ENCODE results near the gene ANAPC7.
A peak's percentile ranks its signal among the peaks of the same experiment; 100 is the strongest.
"Not testable (repeated sequence)": the region's sequence is repeated elsewhere in the genome, so short reads cannot be mapped to it uniquely, and the experiment has no call there.

Gene ANAPC7

GRCh38 chr12:110403146-110403975, at the start of gene ANAPC7:
Gene ANAPC7, minus strand, starts transcription at chr12:110403708. Its CDS starts 81 bp downstream, at chr12:110403627.
- Mint-ChIP-seq H3K36me3 (peaks cover 2% of the 10 kb centered on the region), H3K27ac (peak within 1 kb of the TSS; percentile 98), H3K4me1 (peaks cover 6% of the 10 kb centered on the region), H3K27me3 (no peaks in the 10 kb centered on the region), H3K4me3 (peak within 1 kb of the TSS; percentile 99), H3K9me3 (no peaks in the 10 kb centered on the region)
- peak; percentile 89 for ATAC-seq (ENCODE audit: low read depth)
- DNase-seq (ENCODE audit: low spot score in 2 of 2) = peak; percentile 80 to 84

GRCh38 chr12:110451263-110451662, 47.8 kb upstream of the ANAPC7 start:
- Mint-ChIP-seq H3K4me3 (peak overlapping the region; percentile 99), H3K27ac (peak overlapping the region; percentile 98), H3K9me3 (no peaks in the 10 kb centered on the region), H3K27me3 (no peaks in the 10 kb centered on the region), H3K36me3 (peaks cover 13% of the 10 kb centered on the region), H3K4me1 (peaks cover 23% of the 10 kb centered on the region)
- ATAC-seq (ENCODE audit: low read depth) = no peak
- no peak for DNase-seq (ENCODE audit: low spot score in 2 of 2)

- Mint-ChIP-seq H3K9me3 (no peaks in the 10 kb centered on the region), H3K36me3 (peaks cover 18% of the 10 kb centered on the region)
- DNase-seq (ENCODE audit: low spot score in 2 of 2) = peak; percentile 92 to 95
Observed at GRCh38 chr12:110449799-110450497, 46.4 kb upstream of the ANAPC7 start, which contains the start of gene ARPC3. Gene ARPC3, minus strand, starts transcription at chr12:110450337. Its CDS starts 77 bp downstream, at chr12:110450260.

GRCh38 chr12:110444455-110444854, 40.9 kb upstream of the ANAPC7 start:
- no peak for ATAC-seq (ENCODE audit: low read depth)
- H3K36me3 Mint-ChIP-seq = peaks cover 22% of the 10 kb centered on the region
- no peaks in the 10 kb centered on the region for H3K9me3 Mint-ChIP-seq
- H3K4me1 Mint-ChIP-seq = peaks cover 23% of the 10 kb centered on the region
- no peak overlapping the region for H3K4me3 Mint-ChIP-seq
- no peaks in the 10 kb centered on the region for H3K27me3 Mint-ChIP-seq
- DNase-seq (ENCODE audit: low spot score in 2 of 2) = no peak
- H3K27ac Mint-ChIP-seq = no peak overlapping the region

More at GRCh38 chr12:110449799-110450497, 46.4 kb upstream of the ANAPC7 start, which contains the start of gene ARPC3:
- H3K4me3 Mint-ChIP-seq = peak within 1 kb of the TSS; percentile 99
- H3K4me1 Mint-ChIP-seq = peaks cover 24% of the 10 kb centered on the region
- ATAC-seq (ENCODE audit: low read depth) = peak; percentile 88
- H3K27ac Mint-ChIP-seq = peak within 1 kb of the TSS; percentile 98
- H3K27me3 Mint-ChIP-seq = no peaks in the 10 kb centered on the region

- Mint-ChIP-seq H3K4me1 (no peaks in the 10 kb centered on the region), H3K9me3 (no peaks in the 10 kb centered on the region), H3K4me3 (no peak overlapping the region), H3K27ac (no peak overlapping the region), H3K36me3 (peaks cover 19% of the 10 kb centered on the region), H3K27me3 (no peaks in the 10 kb centered on the region)
- no peak for DNase-seq (ENCODE audit: low spot score in 2 of 2)
- no peak for ATAC-seq (ENCODE audit: low read depth)
Observed at GRCh38 chr12:110436231-110436630, 32.7 kb upstream of the ANAPC7 start.

- no peak overlapping the region for H3K4me3 Mint-ChIP-seq
- ATAC-seq (ENCODE audit: low read depth) = no peak
- peaks cover 13% of the 10 kb centered on the region for H3K36me3 Mint-ChIP-seq
- DNase-seq (ENCODE audit: low spot score in 2 of 2) = no peak
- H3K27ac Mint-ChIP-seq = no peak overlapping the region
- H3K9me3 Mint-ChIP-seq = no peaks in the 10 kb centered on the region
- H3K4me1 Mint-ChIP-seq = peaks cover 2% of the 10 kb centered on the region
- peaks cover 2% of the 10 kb centered on the region for H3K27me3 Mint-ChIP-seq
Observed at GRCh38 chr12:110431957-110432587, 28.6 kb upstream of the ANAPC7 start.

GRCh38 chr12:110429676-110430075, 26.2 kb upstream of the ANAPC7 start:
- H3K9me3 Mint-ChIP-seq; H3K27me3 Mint-ChIP-seq; H3K4me1 Mint-ChIP-seq; H3K36me3 Mint-ChIP-seq; ATAC-seq (ENCODE audit: low read depth); DNase-seq (ENCODE audit: low spot score in 2 of 2); H3K4me3 Mint-ChIP-seq; H3K27ac Mint-ChIP-seq: not testable (repeated sequence)

GRCh38 chr12:110426406-110426805, 22.9 kb upstream of the ANAPC7 start:
- Mint-ChIP-seq H3K27me3 (peaks cover 4% of the 10 kb centered on the region), H3K4me1 (peaks cover 4% of the 10 kb centered on the region), H3K36me3 (no peaks in the 10 kb centered on the region), H3K4me3 (no peak overlapping the region), H3K9me3 (no peaks in the 10 kb centered on the region), H3K27ac (no peak overlapping the region)
- ATAC-seq (ENCODE audit: low read depth) = no peak
- DNase-seq (ENCODE audit: low spot score in 2 of 2) = no peak

- H3K4me1 Mint-ChIP-seq = peaks cover 2% of the 10 kb centered on the region
- peaks cover 7% of the 10 kb centered on the region for H3K27me3 Mint-ChIP-seq
- ATAC-seq (ENCODE audit: low read depth) = no peak
- DNase-seq (ENCODE audit: low spot score in 2 of 2) = no peak
- peaks cover 1% of the 10 kb centered on the region for H3K36me3 Mint-ChIP-seq
- no peaks in the 10 kb centered on the region for H3K9me3 Mint-ChIP-seq
- no peak overlapping the region for H3K27ac Mint-ChIP-seq
- H3K4me3 Mint-ChIP-seq = no peak overlapping the region
Observed at GRCh38 chr12:110424237-110424636, 20.7 kb upstream of the ANAPC7 start.

- peaks cover 5% of the 10 kb centered on the region for H3K27me3 Mint-ChIP-seq
- no peaks in the 10 kb centered on the region for H3K9me3 Mint-ChIP-seq
- H3K27ac Mint-ChIP-seq = no peak overlapping the region
- peaks cover 8% of the 10 kb centered on the region for H3K4me1 Mint-ChIP-seq
- DNase-seq (ENCODE audit: low spot score in 2 of 2) (no peak), ATAC-seq (ENCODE audit: low read depth) (no peak)
- H3K36me3 Mint-ChIP-seq = peaks cover 1% of the 10 kb centered on the region
- H3K4me3 Mint-ChIP-seq = no peak overlapping the region
Observed at GRCh38 chr12:110421701-110422100, 18.2 kb upstream of the ANAPC7 start.

- Mint-ChIP-seq H3K4me3 (no peak overlapping the region), H3K36me3 (peaks cover 1% of the 10 kb centered on the region), H3K27ac (no peak overlapping the region), H3K9me3 (no peaks in the 10 kb centered on the region), H3K27me3 (peaks cover 5% of the 10 kb centered on the region), H3K4me1 (peaks cover 8% of the 10 kb centered on the region)
- DNase-seq (ENCODE audit: low spot score in 2 of 2) (no peak), ATAC-seq (ENCODE audit: low read depth) (no peak)
Observed at GRCh38 chr12:110421159-110421661, 17.7 kb upstream of the ANAPC7 start.

GRCh38 chr12:110420644-110421043, 17.1 kb upstream of the ANAPC7 start:
- H3K27ac Mint-ChIP-seq; H3K27me3 Mint-ChIP-seq; H3K4me1 Mint-ChIP-seq; H3K9me3 Mint-ChIP-seq; H3K36me3 Mint-ChIP-seq; H3K4me3 Mint-ChIP-seq; DNase-seq (ENCODE audit: low spot score in 2 of 2); ATAC-seq (ENCODE audit: low read depth): not testable (repeated sequence)

GRCh38 chr12:110417113-110417512, 13.6 kb upstream of the ANAPC7 start:
- DNase-seq (ENCODE audit: low spot score in 2 of 2); H3K27me3 Mint-ChIP-seq; H3K27ac Mint-ChIP-seq; H3K4me3 Mint-ChIP-seq; H3K9me3 Mint-ChIP-seq; H3K4me1 Mint-ChIP-seq; H3K36me3 Mint-ChIP-seq: not testable (repeated sequence)
- ATAC-seq (ENCODE audit: low read depth) = peak; percentile 60

GRCh38 chr12:110410086-110410485, 6.6 kb upstream of the ANAPC7 start:
- not testable (repeated sequence) for H3K4me3 Mint-ChIP-seq; H3K9me3 Mint-ChIP-seq; H3K36me3 Mint-ChIP-seq; H3K27me3 Mint-ChIP-seq; H3K27ac Mint-ChIP-seq; H3K4me1 Mint-ChIP-seq; DNase-seq (ENCODE audit: low spot score in 2 of 2); ATAC-seq (ENCODE audit: low read depth)
